ENCODE data around the gene CSMD2. TPM values are rescaled to one million over a fixed set of nuclear protein-coding genes. Genes with fewer than 3 reads are reported as not detected.

CSMD2 gene
- total RNA-seq, 1 experiment from 2014 or later: 0.03 TPM

GRCh38 chr1:33588726-33589125, 576.3 kb downstream of the CSMD2 start:
- in situ Hi-C loops (cut with HindIII; ENCODE audit: low pct_unique_long_range_greater_than_20kb, low sequenced_read_pairs): no loop called here
- no peak for DNase-seq (ENCODE audit: low read depth, low spot score)

GRCh38 chr1:33586795-33587194, 578.2 kb downstream of the CSMD2 start:
- in situ Hi-C loops (cut with HindIII; ENCODE audit: low pct_unique_long_range_greater_than_20kb, low sequenced_read_pairs): no loop called here
- no peak for DNase-seq (ENCODE audit: low read depth, low spot score)

DNA sequence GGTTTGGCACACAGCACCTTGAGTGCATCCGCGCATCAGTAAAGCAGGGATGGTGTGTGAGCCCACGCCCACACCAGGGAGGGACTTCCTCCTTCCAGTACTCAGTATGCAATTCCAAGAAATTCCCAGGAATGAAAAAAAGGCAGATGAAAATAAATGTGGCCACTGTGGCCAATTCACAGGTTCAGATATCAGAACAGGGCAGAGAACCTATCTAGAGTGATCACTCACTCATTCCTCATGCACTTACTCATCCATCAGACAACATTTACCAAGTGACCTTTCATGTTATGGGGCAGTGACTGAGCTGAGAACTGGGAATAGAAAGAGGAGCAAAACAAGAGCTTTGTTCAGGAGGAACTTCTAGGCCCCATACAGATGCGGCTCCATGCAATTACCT, 578.9 kb downstream of the CSMD2 start:
- in situ Hi-C loops (cut with HindIII; ENCODE audit: low pct_unique_long_range_greater_than_20kb, low sequenced_read_pairs): no loop called here
- DNase-seq (ENCODE audit: low read depth, low spot score): no peak

GRCh38 chr1:33583567-33583966, 581.5 kb downstream of the CSMD2 start:
- DNase-seq (ENCODE audit: low read depth, low spot score): no peak
- in situ Hi-C loops (cut with HindIII; ENCODE audit: low pct_unique_long_range_greater_than_20kb, low sequenced_read_pairs): no loop called here

DNA sequence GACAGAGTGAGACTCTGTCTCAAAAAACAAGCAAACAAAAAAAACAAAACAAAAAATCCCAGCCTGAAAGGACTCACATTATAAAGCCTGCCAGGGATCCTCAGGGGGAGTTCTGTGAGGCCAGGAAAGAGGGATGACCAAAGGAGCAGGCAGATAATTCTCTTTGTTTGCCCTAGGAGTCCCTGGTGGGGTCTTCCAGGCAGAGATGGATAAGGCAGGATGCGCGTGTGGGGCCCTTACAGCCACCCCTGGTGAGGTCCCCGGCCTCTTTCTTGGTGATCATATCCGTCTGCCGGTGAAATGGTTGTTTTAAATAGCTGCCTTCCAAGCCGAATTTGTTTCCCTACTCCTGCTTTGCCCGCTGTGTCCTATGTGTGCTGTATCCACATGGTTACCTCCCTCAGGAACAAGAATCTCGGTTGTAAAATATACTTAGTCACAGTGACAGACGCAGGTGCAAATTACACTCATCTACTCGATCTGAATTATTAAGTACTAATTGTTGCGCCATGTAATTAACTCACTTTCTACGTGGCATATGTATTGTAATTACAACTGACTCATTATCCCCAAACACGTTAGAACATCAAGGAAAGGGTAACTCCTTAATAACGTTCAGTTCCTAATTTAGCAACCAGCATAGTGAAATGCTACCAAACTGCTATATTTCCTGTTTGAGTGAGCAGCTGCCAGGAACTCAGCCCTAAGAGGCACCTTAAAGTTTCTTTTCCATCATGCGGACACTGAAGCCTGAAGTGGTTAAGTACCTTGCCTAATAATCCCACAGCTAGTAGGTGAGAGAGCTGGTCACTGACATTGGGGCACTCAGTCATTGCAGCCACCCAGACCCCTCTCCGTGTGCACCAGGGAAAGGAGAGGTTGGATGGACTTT, 586.2 kb downstream of the CSMD2 start:
- no peak for DNase-seq (ENCODE audit: low read depth, low spot score)
- in situ Hi-C loops (cut with HindIII; ENCODE audit: low pct_unique_long_range_greater_than_20kb, low sequenced_read_pairs): no loop called here

GRCh38 chr1:33577663-33578062, 587.4 kb downstream of the CSMD2 start:
- in situ Hi-C loops (cut with HindIII; ENCODE audit: low pct_unique_long_range_greater_than_20kb, low sequenced_read_pairs): no loop called here
- DNase-seq (ENCODE audit: low read depth, low spot score): no peak

DNA sequence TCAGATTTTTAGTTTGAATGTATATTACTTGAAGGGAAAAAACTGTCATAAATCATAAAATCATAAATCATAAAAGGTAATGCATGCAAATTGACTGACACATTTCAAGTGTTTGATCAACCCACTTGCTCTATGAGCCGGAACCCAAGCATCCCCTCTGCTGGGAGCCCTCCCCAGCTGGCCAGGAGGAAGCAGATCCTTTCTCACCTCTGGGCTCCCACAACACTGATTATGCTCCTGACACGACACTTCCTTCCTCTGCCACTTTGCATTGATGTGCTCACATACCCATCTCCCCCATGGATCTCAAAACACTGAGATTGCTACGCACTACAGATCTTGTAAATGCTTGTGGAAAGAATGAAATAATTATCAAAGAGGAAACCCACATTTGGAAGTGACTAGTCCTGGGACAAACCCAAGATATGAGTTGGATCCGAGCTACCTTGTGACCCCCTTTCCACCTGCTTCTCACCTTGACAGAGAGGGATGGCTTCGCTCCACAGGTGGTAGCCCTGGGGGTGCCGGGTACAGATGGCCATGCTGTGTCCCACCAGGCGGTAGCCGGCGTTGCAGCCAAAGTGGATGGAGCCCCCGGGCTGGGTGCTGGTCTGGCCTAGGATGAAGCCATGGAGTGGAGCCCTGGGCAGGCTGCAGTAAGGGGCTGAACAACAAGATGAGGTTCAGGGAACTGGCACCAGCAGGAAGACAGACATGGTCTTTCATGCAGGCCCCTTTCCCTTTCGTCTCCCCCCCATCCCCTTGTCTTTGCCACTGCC, 588.0 kb downstream of the CSMD2 start:
- in situ Hi-C loops (cut with HindIII; ENCODE audit: low pct_unique_long_range_greater_than_20kb, low sequenced_read_pairs): no loop called here
- no peak for DNase-seq (ENCODE audit: low read depth, low spot score)

GRCh38 chr1:33575324-33575879, 589.6 kb downstream of the CSMD2 start:
- in situ Hi-C loops (cut with HindIII; ENCODE audit: low pct_unique_long_range_greater_than_20kb, low sequenced_read_pairs): no loop called here

DNA sequence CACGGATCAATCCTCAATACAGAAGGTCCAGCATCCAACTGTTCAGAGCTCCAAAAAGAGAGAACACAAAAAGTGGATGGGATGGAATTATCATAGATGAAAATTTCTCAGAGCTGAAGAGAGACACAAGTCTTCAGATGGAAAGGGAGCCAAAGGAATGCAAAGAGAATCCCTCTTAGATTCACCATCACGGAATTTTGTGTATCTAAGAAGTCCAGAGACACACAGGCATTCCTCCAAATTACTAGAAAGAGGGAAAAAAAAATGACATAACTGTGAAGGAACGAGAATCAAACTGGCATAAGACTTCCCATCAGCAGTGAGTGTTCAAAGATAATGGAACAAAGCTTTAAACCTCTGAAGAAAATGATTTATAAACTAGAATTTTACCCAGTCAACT, 591.4 kb downstream of the CSMD2 start:
- in situ Hi-C loops (cut with HindIII; ENCODE audit: low pct_unique_long_range_greater_than_20kb, low sequenced_read_pairs): no loop called here
- DNase-seq (ENCODE audit: low read depth, low spot score): no peak

More at GRCh38 chr1:33575324-33575879, 589.6 kb downstream of the CSMD2 start:
- DNase-seq (ENCODE audit: low read depth, low spot score): no peak

- no peak for DNase-seq (ENCODE audit: low read depth, low spot score)
- in situ Hi-C loops (cut with HindIII; ENCODE audit: low pct_unique_long_range_greater_than_20kb, low sequenced_read_pairs): no loop called here
Observed at GRCh38 chr1:33572387-33572786, 592.6 kb downstream of the CSMD2 start.

DNA sequence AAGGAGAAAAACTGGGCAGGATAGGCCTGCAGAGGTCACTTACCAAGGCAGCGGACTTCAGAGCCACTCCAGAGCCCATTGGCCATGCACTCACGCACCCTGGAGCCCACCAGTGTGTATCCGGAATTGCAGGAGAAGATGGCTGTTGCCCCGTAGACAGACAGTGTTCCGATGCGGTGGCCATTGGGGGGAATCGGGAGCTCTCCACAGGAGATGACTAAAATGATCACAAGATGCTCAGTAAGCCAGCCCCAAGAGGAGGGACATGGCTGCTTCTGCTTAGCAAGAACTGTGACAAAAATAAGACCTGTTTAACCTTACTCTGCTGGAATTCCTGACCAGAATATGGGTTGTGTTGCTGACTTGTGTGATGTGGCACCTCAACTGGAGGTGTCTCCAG, 595.7 kb downstream of the CSMD2 start:
- in situ Hi-C loops (cut with HindIII; ENCODE audit: low pct_unique_long_range_greater_than_20kb, low sequenced_read_pairs): no loop called here
- DNase-seq (ENCODE audit: low read depth, low spot score): no peak

DNA sequence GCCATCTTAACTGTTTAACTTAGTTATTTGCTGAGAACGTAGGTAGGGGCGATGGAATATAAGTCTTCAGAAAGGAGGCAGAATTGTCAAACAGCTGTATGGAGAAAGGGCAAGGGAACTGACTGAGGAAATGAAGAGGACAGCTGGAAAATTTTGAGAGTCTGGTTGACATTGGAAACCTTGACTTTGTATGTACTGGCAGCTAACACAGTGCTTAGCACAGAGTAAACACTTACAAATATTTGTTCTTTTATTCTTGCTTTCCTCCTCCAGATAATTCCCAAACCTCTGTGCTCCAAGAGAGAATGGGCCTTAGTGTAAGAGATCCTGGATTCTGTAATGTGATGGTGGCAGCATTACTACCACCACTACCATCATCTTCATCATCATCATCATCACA, 601.3 kb downstream of the CSMD2 start:
- in situ Hi-C loops (cut with HindIII; ENCODE audit: low pct_unique_long_range_greater_than_20kb, low sequenced_read_pairs): no loop called here
- DNase-seq (ENCODE audit: low read depth, low spot score): no peak

GRCh38 chr1:33562563-33562962, 602.5 kb downstream of the CSMD2 start:
- no peak for DNase-seq (ENCODE audit: low read depth, low spot score)
- in situ Hi-C loops (cut with HindIII; ENCODE audit: low pct_unique_long_range_greater_than_20kb, low sequenced_read_pairs): no loop called here

- in situ Hi-C loops (cut with HindIII; ENCODE audit: low pct_unique_long_range_greater_than_20kb, low sequenced_read_pairs): no loop called here
- DNase-seq (ENCODE audit: low read depth, low spot score): no peak
Observed at GRCh38 chr1:33561576-33561975, 603.5 kb downstream of the CSMD2 start.

DNA sequence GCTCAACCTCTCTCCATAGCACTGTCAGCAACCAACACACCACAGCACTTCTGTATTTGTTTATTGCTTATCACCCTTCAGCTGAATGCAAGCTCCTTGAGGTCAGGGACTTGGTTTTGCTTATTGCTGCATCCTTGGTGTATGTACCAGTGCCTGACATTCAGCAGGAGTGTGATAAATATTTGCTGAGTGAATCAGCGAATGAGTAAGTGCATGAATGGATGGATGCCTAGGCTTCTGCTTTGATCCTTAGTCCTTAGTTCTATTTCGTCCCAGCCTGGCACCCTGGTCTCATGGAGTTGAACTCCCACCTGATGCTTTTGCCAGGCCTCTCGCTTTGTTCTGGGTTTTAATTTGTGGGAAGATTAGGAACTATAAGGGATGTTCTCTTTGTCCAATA, 604.4 kb downstream of the CSMD2 start:
- in situ Hi-C loops (cut with HindIII; ENCODE audit: low pct_unique_long_range_greater_than_20kb, low sequenced_read_pairs): no loop called here
- no peak for DNase-seq (ENCODE audit: low read depth, low spot score)

DNA sequence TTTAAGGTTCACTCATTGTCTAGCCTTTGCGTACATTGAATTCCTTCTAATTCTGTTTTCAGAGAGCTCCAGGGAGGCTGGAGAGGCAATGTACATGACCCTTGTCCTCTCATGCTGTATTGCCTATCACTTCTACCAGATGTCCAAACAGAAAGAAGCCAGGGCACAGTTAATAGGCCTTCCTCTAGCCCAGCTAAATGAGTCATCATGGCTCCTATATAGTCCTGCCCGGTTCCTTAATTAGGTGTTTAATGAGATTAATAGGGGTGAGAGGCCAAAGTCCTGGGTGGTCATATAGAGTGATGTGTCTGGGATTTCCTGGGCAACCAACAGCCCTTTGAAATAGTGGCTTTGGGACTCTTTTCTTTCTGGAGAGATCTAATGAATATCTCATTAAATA, 616.3 kb downstream of the CSMD2 start:
- DNase-seq (ENCODE audit: low read depth, low spot score): no peak
- in situ Hi-C loops (cut with HindIII; ENCODE audit: low pct_unique_long_range_greater_than_20kb, low sequenced_read_pairs): no loop called here

DNA sequence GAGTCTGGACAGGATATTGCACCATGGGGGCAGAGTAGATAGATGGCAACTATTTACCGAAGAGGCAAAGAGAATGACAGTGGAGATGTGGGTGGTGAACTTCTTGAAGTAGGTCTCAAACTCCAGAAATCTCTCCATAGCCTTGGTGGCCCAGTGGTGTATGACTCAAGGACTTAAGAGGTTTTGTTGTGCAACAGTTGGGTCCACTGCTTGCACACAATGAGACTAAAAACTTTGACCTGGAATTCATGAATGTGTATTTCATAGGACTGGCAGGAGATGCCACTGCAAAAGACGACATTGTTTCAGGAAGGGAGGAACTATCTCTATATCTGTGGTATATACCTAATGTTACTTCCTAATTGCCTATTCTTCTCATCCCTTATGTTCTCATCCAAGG, 616.7 kb downstream of the CSMD2 start:
- DNase-seq (ENCODE audit: low read depth, low spot score): no peak
- in situ Hi-C loops (cut with HindIII; ENCODE audit: low pct_unique_long_range_greater_than_20kb, low sequenced_read_pairs): no loop called here

GRCh38 chr1:33547576-33547975, 617.5 kb downstream of the CSMD2 start:
- in situ Hi-C loops (cut with HindIII; ENCODE audit: low pct_unique_long_range_greater_than_20kb, low sequenced_read_pairs): no loop called here
- DNase-seq (ENCODE audit: low read depth, low spot score): no peak

DNA sequence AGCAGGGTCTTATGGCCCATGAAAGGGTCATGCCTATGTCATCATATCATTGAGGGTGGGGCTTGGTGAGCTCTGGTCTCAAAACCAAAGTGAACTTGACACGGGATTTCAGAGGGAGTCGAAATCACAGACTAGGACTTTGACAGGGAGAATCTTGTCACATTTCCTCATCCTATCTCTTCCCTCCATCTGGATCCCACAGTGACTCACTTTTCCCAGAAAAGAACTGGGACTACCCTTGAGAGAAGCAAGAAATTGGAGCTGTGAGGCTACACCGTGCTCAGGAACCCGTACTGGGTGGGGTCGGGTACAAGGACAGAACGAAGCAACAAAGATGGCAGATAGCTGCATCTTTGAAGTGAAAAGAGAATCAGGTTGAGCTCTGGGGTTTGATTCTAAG, 623.1 kb downstream of the CSMD2 start:
- DNase-seq (ENCODE audit: low read depth, low spot score): no peak
- in situ Hi-C loops (cut with HindIII; ENCODE audit: low pct_unique_long_range_greater_than_20kb, low sequenced_read_pairs): no loop called here
